CD4-positive, alpha-beta T cell treated with Interleukin-6 at 100 ng/mL for 8 hours (primary cell): ENCODE measurements around the gene IL17RE.

Experiments used
- DNase-seq: peaks from one replicate; pipeline ENCODE4 v3.0.0-alpha.2; 2020; ENCODE audit warnings: mixed read lengths, low spot score

IL17RE gene

GRCh38 chr3:9906480-9906879 is 3.8 kb downstream of the IL17RE start:
- no peak for DNase-seq

GRCh38 chr3:9908286-9908685 is 5.6 kb downstream of the IL17RE start:
- DNase-seq: no peak

GRCh38 chr3:9909221-9910013 is 6.8 kb downstream of the IL17RE start:
- no peak for DNase-seq

GRCh38 chr3:9911863-9912262 is 9.2 kb downstream of the IL17RE start:
- DNase-seq: no peak

- DNase-seq: peak; percentile 47
Measured at GRCh38 chr3:9912294-9912935, 9.8 kb downstream of the IL17RE start.

- no peak for DNase-seq
Measured at GRCh38 chr3:9913601-9914000, 11.0 kb downstream of the IL17RE start.

GRCh38 chr3:9914011-9914410 is 11.4 kb downstream of the IL17RE start:
- DNase-seq: no peak

- no peak for DNase-seq
Measured at GRCh38 chr3:9914559-9915253, 12.1 kb downstream of the IL17RE start.

- no peak for DNase-seq
Measured at GRCh38 chr3:9915254-9916141, 12.8 kb downstream of the IL17RE start.

- DNase-seq: no peak
Measured at GRCh38 chr3:9916346-9916733, 13.7 kb downstream of the IL17RE start.

GRCh38 chr3:9916734-9917680 is 14.4 kb downstream of the IL17RE start, which contains the start of gene IL17RC:
Gene IL17RC, plus strand, starts transcription at chr3:9917098. Its CDS starts 218 bp downstream, at chr3:9917316.
- DNase-seq: no peak

- DNase-seq: no peak
Measured at GRCh38 chr3:9917820-9918219, 15.2 kb downstream of the IL17RE start.

- no peak for DNase-seq
Measured at GRCh38 chr3:9918261-9919038, 15.8 kb downstream of the IL17RE start.

GRCh38 chr3:9928158-9928557 is 25.5 kb downstream of the IL17RE start:
- DNase-seq: no peak

- no peak for DNase-seq
Measured at GRCh38 chr3:9930804-9931418, 28.3 kb downstream of the IL17RE start.

GRCh38 chr3:9932535-9932842 is 29.8 kb downstream of the IL17RE start:
- no peak for DNase-seq

GRCh38 chr3:9932843-9933560 is 30.4 kb downstream of the IL17RE start:
- peak; percentile 85 for DNase-seq

GRCh38 chr3:9933561-9934234 is 31.1 kb downstream of the IL17RE start, which contains the start of gene CRELD1:
Gene CRELD1, plus strand, starts transcription at chr3:9933834. Its CDS starts 605 bp downstream, at chr3:9934439.
- peak; percentile 97 for DNase-seq
